ENCODE measurements around the gene COL4A2. TPM values are rescaled to one million over a fixed set of nuclear protein-coding genes. Genes with fewer than 3 reads are reported as not detected.

COL4A2 gene
- total RNA-seq, 1 donor from 2014 or later: 60.9 TPM

DNA sequence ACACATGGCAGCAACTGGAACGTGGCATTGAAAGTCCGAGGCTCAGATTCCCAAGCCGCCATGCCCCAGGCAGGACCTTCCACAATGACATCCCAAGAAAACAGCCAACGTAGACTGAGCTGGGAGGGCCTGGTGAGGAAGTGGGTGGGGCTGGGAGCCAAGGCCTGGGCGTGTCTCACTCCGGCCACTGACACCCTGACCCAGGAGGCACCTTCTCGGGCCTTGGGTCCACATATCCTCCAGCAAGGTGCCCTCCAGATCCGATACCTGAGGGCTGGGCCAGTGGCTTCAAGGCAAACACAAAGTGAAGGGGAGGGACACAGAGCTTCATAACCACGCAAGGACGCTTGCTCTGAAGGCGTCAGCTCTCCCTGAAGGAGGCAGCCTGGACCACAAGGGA is 211.5 kb downstream of the COL4A2 start:
- H3K27ac Mint-ChIP-seq (ENCODE audit: unreplicated experiment): peak overlapping the region; percentile 55
- no peak for DNase-seq
- H3K4me1 Mint-ChIP-seq (ENCODE audit: low read depth, unreplicated experiment): peaks cover 8% of the 10 kb centered on the region
- no peaks in the 10 kb centered on the region for H3K36me3 Mint-ChIP-seq (ENCODE audit: unreplicated experiment)
- TF ChIP-seq, protein P1, sequence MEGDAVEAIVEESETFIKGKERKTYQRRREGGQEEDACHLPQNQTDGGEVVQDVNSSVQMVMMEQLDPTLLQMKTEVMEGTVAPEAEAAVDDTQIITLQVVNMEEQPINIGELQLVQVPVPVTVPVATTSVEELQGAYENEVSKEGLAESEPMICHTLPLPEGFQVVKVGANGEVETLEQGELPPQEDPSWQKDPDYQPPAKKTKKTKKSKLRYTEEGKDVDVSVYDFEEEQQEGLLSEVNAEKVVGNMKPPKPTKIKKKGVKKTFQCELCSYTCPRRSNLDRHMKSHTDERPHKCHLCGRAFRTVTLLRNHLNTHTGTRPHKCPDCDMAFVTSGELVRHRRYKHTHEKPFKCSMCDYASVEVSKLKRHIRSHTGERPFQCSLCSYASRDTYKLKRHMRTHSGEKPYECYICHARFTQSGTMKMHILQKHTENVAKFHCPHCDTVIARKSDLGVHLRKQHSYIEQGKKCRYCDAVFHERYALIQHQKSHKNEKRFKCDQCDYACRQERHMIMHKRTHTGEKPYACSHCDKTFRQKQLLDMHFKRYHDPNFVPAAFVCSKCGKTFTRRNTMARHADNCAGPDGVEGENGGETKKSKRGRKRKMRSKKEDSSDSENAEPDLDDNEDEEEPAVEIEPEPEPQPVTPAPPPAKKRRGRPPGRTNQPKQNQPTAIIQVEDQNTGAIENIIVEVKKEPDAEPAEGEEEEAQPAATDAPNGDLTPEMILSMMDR (IDR thresholded peaks at IDR 0.05; ENCODE audit: partially characterized antibody, unreplicated experiment): no peak
- peaks cover 9% of the 10 kb centered on the region for H3K9me3 Mint-ChIP-seq (ENCODE audit: unreplicated experiment)
- H3K4me3 Mint-ChIP-seq (ENCODE audit: unreplicated experiment): no peak overlapping the region
- peaks cover 9% of the 10 kb centered on the region for H3K27me3 Mint-ChIP-seq (ENCODE audit: unreplicated experiment)

GRCh38 chr13:110519046-110519445 is 212.0 kb downstream of the COL4A2 start:
- H3K36me3 Mint-ChIP-seq (ENCODE audit: unreplicated experiment): no peaks in the 10 kb centered on the region
- peak overlapping the region; percentile 25 for H3K4me3 Mint-ChIP-seq (ENCODE audit: unreplicated experiment)
- DNase-seq: peak; percentile 44
- H3K27me3 Mint-ChIP-seq (ENCODE audit: unreplicated experiment): peaks cover 9% of the 10 kb centered on the region
- no peak overlapping the region for H3K27ac Mint-ChIP-seq (ENCODE audit: unreplicated experiment)
- peaks cover 8% of the 10 kb centered on the region for H3K4me1 Mint-ChIP-seq (ENCODE audit: low read depth, unreplicated experiment)
- TF ChIP-seq, protein P1 (IDR thresholded peaks at IDR 0.05; ENCODE audit: partially characterized antibody, unreplicated experiment): no peak
- peaks cover 9% of the 10 kb centered on the region for H3K9me3 Mint-ChIP-seq (ENCODE audit: unreplicated experiment)

DNA sequence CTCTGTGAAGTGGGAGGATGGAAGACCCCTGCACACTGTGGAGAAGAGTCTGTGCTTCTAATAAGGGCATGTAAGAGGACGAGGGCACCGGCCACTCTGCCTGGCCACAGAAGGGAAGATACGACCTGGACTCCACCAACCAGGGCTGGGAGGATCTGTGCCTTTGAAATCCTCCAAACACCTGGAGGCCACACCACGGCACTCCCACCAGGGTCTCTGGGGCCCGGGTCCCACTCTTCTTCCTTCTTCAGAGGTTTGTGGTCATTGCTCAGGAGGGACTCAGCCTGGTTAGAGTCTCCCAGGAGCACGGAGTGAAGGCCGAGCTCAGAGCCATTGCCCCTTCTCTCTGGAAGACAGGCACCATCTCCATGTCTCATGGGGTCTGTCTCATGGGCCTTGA is 212.4 kb downstream of the COL4A2 start:
- H3K27me3 Mint-ChIP-seq (ENCODE audit: unreplicated experiment): peaks cover 9% of the 10 kb centered on the region
- peaks cover 11% of the 10 kb centered on the region for H3K4me1 Mint-ChIP-seq (ENCODE audit: low read depth, unreplicated experiment)
- H3K27ac Mint-ChIP-seq (ENCODE audit: unreplicated experiment): no peak overlapping the region
- no peak overlapping the region for H3K4me3 Mint-ChIP-seq (ENCODE audit: unreplicated experiment)
- TF ChIP-seq, protein P1 (IDR thresholded peaks at IDR 0.05; ENCODE audit: partially characterized antibody, unreplicated experiment): no peak
- no peaks in the 10 kb centered on the region for H3K36me3 Mint-ChIP-seq (ENCODE audit: unreplicated experiment)
- DNase-seq: no peak
- H3K9me3 Mint-ChIP-seq (ENCODE audit: unreplicated experiment): peaks cover 9% of the 10 kb centered on the region

DNA sequence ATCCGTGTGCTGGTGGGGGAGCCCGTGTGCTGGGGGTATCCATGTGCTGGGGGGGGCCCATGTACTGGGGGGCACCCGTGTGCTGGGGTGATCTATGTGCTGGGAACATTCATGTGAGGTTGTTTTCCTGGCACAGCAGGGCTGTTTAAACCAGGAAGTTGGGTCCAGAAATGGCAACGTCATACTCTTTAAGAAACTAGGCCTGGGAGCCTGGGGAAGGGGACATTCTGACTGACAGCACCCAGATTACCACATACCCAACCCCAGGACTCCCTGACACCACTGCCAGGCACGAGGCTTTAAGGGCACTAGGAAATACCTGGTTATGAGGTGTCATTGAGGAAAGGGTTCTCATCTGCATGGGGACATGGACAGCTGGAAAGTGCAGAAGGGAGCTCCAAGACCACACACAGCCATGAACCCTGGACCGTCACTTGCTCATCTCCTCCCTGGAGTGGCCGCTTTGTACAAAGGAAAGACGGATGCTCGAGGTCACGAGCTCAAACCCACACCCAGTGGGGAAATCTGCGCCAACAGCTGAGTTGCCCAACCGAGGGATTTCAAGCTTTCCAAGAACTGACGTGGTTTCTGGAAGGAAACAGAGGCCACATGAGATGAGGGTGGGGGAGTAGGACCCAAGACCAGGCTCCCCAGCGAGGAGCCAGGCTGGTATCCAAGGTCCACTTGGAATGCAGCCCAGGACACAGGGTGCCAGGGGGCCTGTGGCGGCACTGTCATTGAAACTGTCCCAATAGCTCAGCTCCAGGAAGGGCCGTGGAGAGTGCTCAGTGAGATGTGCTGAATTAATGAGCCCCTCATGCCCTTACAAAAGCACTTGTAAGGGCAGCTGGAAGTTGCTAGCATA is 213.6 kb downstream of the COL4A2 start:
- TF ChIP-seq, protein P1 (IDR thresholded peaks at IDR 0.05; ENCODE audit: partially characterized antibody, unreplicated experiment): no peak
- no peak overlapping the region for H3K4me3 Mint-ChIP-seq (ENCODE audit: unreplicated experiment)
- DNase-seq: no peak
- peaks cover 9% of the 10 kb centered on the region for H3K27me3 Mint-ChIP-seq (ENCODE audit: unreplicated experiment)
- no peaks in the 10 kb centered on the region for H3K36me3 Mint-ChIP-seq (ENCODE audit: unreplicated experiment)
- H3K9me3 Mint-ChIP-seq (ENCODE audit: unreplicated experiment): peaks cover 9% of the 10 kb centered on the region
- H3K27ac Mint-ChIP-seq (ENCODE audit: unreplicated experiment): no peak overlapping the region
- H3K4me1 Mint-ChIP-seq (ENCODE audit: low read depth, unreplicated experiment): peaks cover 19% of the 10 kb centered on the region

- Mint-ChIP-seq H3K9me3 (ENCODE audit: unreplicated experiment) (peaks cover 9% of the 10 kb centered on the region), H3K27ac (ENCODE audit: unreplicated experiment) (no peak overlapping the region), H3K27me3 (ENCODE audit: unreplicated experiment) (peaks cover 9% of the 10 kb centered on the region), H3K4me1 (ENCODE audit: low read depth, unreplicated experiment) (peaks cover 19% of the 10 kb centered on the region), H3K36me3 (ENCODE audit: unreplicated experiment) (no peaks in the 10 kb centered on the region), H3K4me3 (ENCODE audit: unreplicated experiment) (no peak overlapping the region)
- TF ChIP-seq, protein P1 (IDR thresholded peaks at IDR 0.05; ENCODE audit: partially characterized antibody, unreplicated experiment): no peak
- DNase-seq: no peak
Observed at GRCh38 chr13:110521296-110521680, 214.2 kb downstream of the COL4A2 start.
